ENCODE data around the gene RPE65.
"Not testable (repeated sequence)": the region's sequence is repeated elsewhere in the genome, so short reads cannot be mapped to it uniquely, and the experiment has no call there.

Gene RPE65

GRCh38 chr1:68442006-68442405, 7.7 kb downstream of the RPE65 start:
- Histone ChIP-seq H3K9ac (ENCODE audit: insufficient read length) (no peak overlapping the region), H3K9me3 (ENCODE audit: low read depth, low read length) (no peaks in the 10 kb centered on the region), H3K4me3 (no peak overlapping the region), H3K36me3 (ENCODE audit: insufficient read depth, low read length) (no peaks in the 10 kb centered on the region), H3K27ac (no peak overlapping the region)
- DNase-seq (ENCODE audit: low read depth, low spot score): no peak
- TF ChIP-seq EZH2 (IDR thresholded peaks at IDR 0.05) (no peak), POLR2AphosphoS5 (IDR thresholded peaks at IDR 0.05; ENCODE audit: borderline replicate concordance, low read depth, low read length) (no peak), FOXP2 (optimal IDR thresholded peaks at IDR 0.05; ENCODE audit: control extremely low read depth, extremely low read length, insufficient read depth) (no peak)

- Histone ChIP-seq H3K36me3 (ENCODE audit: insufficient read depth, low read length) (no peaks in the 10 kb centered on the region), H3K9me3 (ENCODE audit: low read depth, low read length) (no peaks in the 10 kb centered on the region), H3K4me3 (no peak overlapping the region), H3K9ac (ENCODE audit: insufficient read length) (no peak overlapping the region), H3K27ac (no peak overlapping the region)
- no peak for TF ChIP-seq FOXP2 (optimal IDR thresholded peaks at IDR 0.05; ENCODE audit: control extremely low read depth, extremely low read length, insufficient read depth)
- no peak for TF ChIP-seq EZH2 (IDR thresholded peaks at IDR 0.05)
- no peak for TF ChIP-seq POLR2AphosphoS5 (IDR thresholded peaks at IDR 0.05; ENCODE audit: borderline replicate concordance, low read depth, low read length)
- DNase-seq (ENCODE audit: low read depth, low spot score): no peak
Measured at GRCh38 chr1:68438310-68438709, 11.4 kb downstream of the RPE65 start.

- DNase-seq (ENCODE audit: low read depth, low spot score): no peak
- Histone ChIP-seq H3K4me3 (no peak overlapping the region), H3K9ac (ENCODE audit: insufficient read length) (no peak overlapping the region), H3K36me3 (ENCODE audit: insufficient read depth, low read length) (no peaks in the 10 kb centered on the region), H3K27ac (no peak overlapping the region), H3K9me3 (ENCODE audit: low read depth, low read length) (no peaks in the 10 kb centered on the region)
- TF ChIP-seq FOXP2 (optimal IDR thresholded peaks at IDR 0.05; ENCODE audit: control extremely low read depth, extremely low read length, insufficient read depth) (no peak), EZH2 (IDR thresholded peaks at IDR 0.05) (no peak), POLR2AphosphoS5 (IDR thresholded peaks at IDR 0.05; ENCODE audit: borderline replicate concordance, low read depth, low read length) (no peak)
Measured at GRCh38 chr1:68433395-68433794, 16.4 kb downstream of the RPE65 start.

GRCh38 chr1:68431076-68431475, 18.7 kb downstream of the RPE65 start:
- H3K27ac ChIP-seq: no peak overlapping the region

GRCh38 chr1:68429233-68429808, 20.4 kb downstream of the RPE65 start:
- H3K4me3 ChIP-seq: no peak overlapping the region
- H3K36me3 ChIP-seq (ENCODE audit: insufficient read depth, low read length): no peaks in the 10 kb centered on the region
- H3K27ac ChIP-seq: no peak overlapping the region
- TF ChIP-seq POLR2AphosphoS5 (IDR thresholded peaks at IDR 0.05; ENCODE audit: borderline replicate concordance, low read depth, low read length): no peak
- no peak for TF ChIP-seq FOXP2 (optimal IDR thresholded peaks at IDR 0.05; ENCODE audit: control extremely low read depth, extremely low read length, insufficient read depth)
- no peak for TF ChIP-seq EZH2 (IDR thresholded peaks at IDR 0.05)
- H3K9me3 ChIP-seq (ENCODE audit: low read depth, low read length): no peaks in the 10 kb centered on the region
- no peak overlapping the region for H3K9ac ChIP-seq (ENCODE audit: insufficient read length)
- no peak for DNase-seq (ENCODE audit: low read depth, low spot score)

More at GRCh38 chr1:68431076-68431475, 18.7 kb downstream of the RPE65 start:
- Histone ChIP-seq H3K4me3 (no peak overlapping the region), H3K9ac (ENCODE audit: insufficient read length) (no peak overlapping the region), H3K9me3 (ENCODE audit: low read depth, low read length) (no peaks in the 10 kb centered on the region), H3K36me3 (ENCODE audit: insufficient read depth, low read length) (no peaks in the 10 kb centered on the region)
- TF ChIP-seq EZH2 (IDR thresholded peaks at IDR 0.05) (no peak), POLR2AphosphoS5 (IDR thresholded peaks at IDR 0.05; ENCODE audit: borderline replicate concordance, low read depth, low read length) (no peak)
- DNase-seq (ENCODE audit: low read depth, low spot score): no peak

GRCh38 chr1:68426594-68426993, 23.2 kb downstream of the RPE65 start:
- no peak overlapping the region for H3K9ac ChIP-seq (ENCODE audit: insufficient read length)
- H3K36me3 ChIP-seq (ENCODE audit: insufficient read depth, low read length): no peaks in the 10 kb centered on the region
- TF ChIP-seq POLR2AphosphoS5 (IDR thresholded peaks at IDR 0.05; ENCODE audit: borderline replicate concordance, low read depth, low read length) (no peak), FOXP2 (optimal IDR thresholded peaks at IDR 0.05; ENCODE audit: control extremely low read depth, extremely low read length, insufficient read depth) (no peak), EZH2 (IDR thresholded peaks at IDR 0.05) (no peak)
- H3K4me3 ChIP-seq: no peak overlapping the region
- no peak overlapping the region for H3K27ac ChIP-seq
- no peaks in the 10 kb centered on the region for H3K9me3 ChIP-seq (ENCODE audit: low read depth, low read length)
- DNase-seq (ENCODE audit: low read depth, low spot score): no peak

GRCh38 chr1:68421350-68421749, 28.4 kb downstream of the RPE65 start:
- TF ChIP-seq FOXP2 (optimal IDR thresholded peaks at IDR 0.05; ENCODE audit: control extremely low read depth, extremely low read length, insufficient read depth) (no peak), EZH2 (IDR thresholded peaks at IDR 0.05) (no peak), POLR2AphosphoS5 (IDR thresholded peaks at IDR 0.05; ENCODE audit: borderline replicate concordance, low read depth, low read length) (no peak)
- Histone ChIP-seq H3K27ac (no peak overlapping the region), H3K36me3 (ENCODE audit: insufficient read depth, low read length) (no peaks in the 10 kb centered on the region)

GRCh38 chr1:68409426-68409825, 40.3 kb downstream of the RPE65 start:
- H3K27ac ChIP-seq: no peak overlapping the region
- no peaks in the 10 kb centered on the region for H3K36me3 ChIP-seq (ENCODE audit: insufficient read depth, low read length)
- TF ChIP-seq FOXP2 (optimal IDR thresholded peaks at IDR 0.05; ENCODE audit: control extremely low read depth, extremely low read length, insufficient read depth) (no peak), POLR2AphosphoS5 (IDR thresholded peaks at IDR 0.05; ENCODE audit: borderline replicate concordance, low read depth, low read length) (no peak), EZH2 (IDR thresholded peaks at IDR 0.05) (no peak)
- no peak overlapping the region for H3K4me3 ChIP-seq
- no peak overlapping the region for H3K9ac ChIP-seq (ENCODE audit: insufficient read length)
- no peak for DNase-seq (ENCODE audit: low read depth, low spot score)
- H3K9me3 ChIP-seq (ENCODE audit: low read depth, low read length): no peaks in the 10 kb centered on the region

More at GRCh38 chr1:68421350-68421749, 28.4 kb downstream of the RPE65 start:
- no peak overlapping the region for H3K9ac ChIP-seq (ENCODE audit: insufficient read length)
- DNase-seq (ENCODE audit: low read depth, low spot score): no peak
- H3K4me3 ChIP-seq: no peak overlapping the region
- no peaks in the 10 kb centered on the region for H3K9me3 ChIP-seq (ENCODE audit: low read depth, low read length)

GRCh38 chr1:68401506-68401905, 48.2 kb downstream of the RPE65 start:
- H3K36me3 ChIP-seq (ENCODE audit: insufficient read depth, low read length): no peaks in the 10 kb centered on the region
- H3K9ac ChIP-seq (ENCODE audit: insufficient read length): no peak overlapping the region
- H3K4me3 ChIP-seq: no peak overlapping the region
- no peaks in the 10 kb centered on the region for H3K9me3 ChIP-seq (ENCODE audit: low read depth, low read length)
- DNase-seq (ENCODE audit: low read depth, low spot score): no peak
- TF ChIP-seq EZH2 (IDR thresholded peaks at IDR 0.05) (no peak), FOXP2 (optimal IDR thresholded peaks at IDR 0.05; ENCODE audit: control extremely low read depth, extremely low read length, insufficient read depth) (no peak), POLR2AphosphoS5 (IDR thresholded peaks at IDR 0.05; ENCODE audit: borderline replicate concordance, low read depth, low read length) (no peak)
- H3K27ac ChIP-seq: no peak overlapping the region

GRCh38 chr1:68395575-68395974, 54.2 kb downstream of the RPE65 start:
- DNase-seq (ENCODE audit: low read depth, low spot score); H3K4me3 ChIP-seq; H3K9ac ChIP-seq (ENCODE audit: insufficient read length); H3K9me3 ChIP-seq (ENCODE audit: low read depth, low read length); H3K36me3 ChIP-seq (ENCODE audit: insufficient read depth, low read length); H3K27ac ChIP-seq: not testable (repeated sequence)

GRCh38 chr1:68392474-68392873, 57.3 kb downstream of the RPE65 start:
- H3K4me3 ChIP-seq; H3K9me3 ChIP-seq (ENCODE audit: low read depth, low read length); DNase-seq (ENCODE audit: low read depth, low spot score); H3K36me3 ChIP-seq (ENCODE audit: insufficient read depth, low read length); H3K27ac ChIP-seq; H3K9ac ChIP-seq (ENCODE audit: insufficient read length): not testable (repeated sequence)

GRCh38 chr1:68385798-68386524, 63.8 kb downstream of the RPE65 start:
- not testable (repeated sequence) for H3K36me3 ChIP-seq (ENCODE audit: insufficient read depth, low read length); DNase-seq (ENCODE audit: low read depth, low spot score); H3K27ac ChIP-seq; H3K9ac ChIP-seq (ENCODE audit: insufficient read length); H3K9me3 ChIP-seq (ENCODE audit: low read depth, low read length); H3K4me3 ChIP-seq

Data from SK-N-MC (cell line).